ENCODE data around the gene PTK6.

DNA sequence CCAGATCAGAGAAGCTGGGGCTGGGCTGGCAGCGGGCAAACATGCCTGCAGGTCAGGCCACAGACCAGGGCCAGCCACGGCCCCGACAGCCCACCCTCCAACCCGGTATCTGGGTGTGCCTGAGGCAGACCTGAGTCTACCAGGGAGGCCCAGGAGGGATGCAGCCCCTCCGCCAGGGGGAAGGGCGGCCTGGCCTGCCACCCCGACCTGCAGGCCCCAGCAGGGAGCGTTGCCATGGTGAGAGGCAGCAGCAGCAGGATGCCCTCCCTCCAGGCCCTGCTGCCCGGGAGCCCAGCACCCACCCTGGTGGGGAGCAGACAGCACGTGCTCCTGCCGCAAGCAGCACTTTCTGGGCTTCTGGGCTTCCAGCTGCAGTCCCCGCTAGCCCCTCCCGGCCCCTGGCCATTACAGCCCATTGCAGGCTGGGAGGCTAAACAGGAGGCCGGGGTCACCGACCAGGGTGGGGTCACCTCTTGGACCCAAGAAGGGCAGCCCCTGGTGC, 34.5 kb downstream of the PTK6 start:
- no peak for TF ChIP-seq TCF4 (CRISPR knock-in tag; IDR thresholded peaks at IDR 0.05; ENCODE audit: borderline replicate concordance)
- no peak for TF ChIP-seq ZNF8 (CRISPR knock-in tag; IDR thresholded peaks at IDR 0.05)
- no peak for TF ChIP-seq ZFP30 (CRISPR knock-in tag; IDR thresholded peaks at IDR 0.05)
- TF ChIP-seq ZNF70 (CRISPR knock-in tag; IDR thresholded peaks at IDR 0.05) = no peak
- TF ChIP-seq, protein P1, sequence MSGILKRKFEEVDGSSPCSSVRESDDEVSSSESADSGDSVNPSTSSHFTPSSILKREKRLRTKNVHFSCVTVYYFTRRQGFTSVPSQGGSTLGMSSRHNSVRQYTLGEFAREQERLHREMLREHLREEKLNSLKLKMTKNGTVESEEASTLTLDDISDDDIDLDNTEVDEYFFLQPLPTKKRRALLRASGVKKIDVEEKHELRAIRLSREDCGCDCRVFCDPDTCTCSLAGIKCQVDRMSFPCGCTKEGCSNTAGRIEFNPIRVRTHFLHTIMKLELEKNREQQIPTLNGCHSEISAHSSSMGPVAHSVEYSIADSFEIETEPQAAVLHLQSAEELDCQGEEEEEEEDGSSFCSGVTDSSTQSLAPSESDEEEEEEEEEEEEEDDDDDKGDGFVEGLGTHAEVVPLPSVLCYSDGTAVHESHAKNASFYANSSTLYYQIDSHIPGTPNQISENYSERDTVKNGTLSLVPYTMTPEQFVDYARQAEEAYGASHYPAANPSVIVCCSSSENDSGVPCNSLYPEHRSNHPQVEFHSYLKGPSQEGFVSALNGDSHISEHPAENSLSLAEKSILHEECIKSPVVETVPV (CRISPR knock-in tag; IDR thresholded peaks at IDR 0.05) = no peak
- no peak for TF ChIP-seq ISL1 (CRISPR knock-in tag; IDR thresholded peaks at IDR 0.05)
- no peak for TF ChIP-seq OSR1 (CRISPR knock-in tag; IDR thresholded peaks at IDR 0.05)
- TF ChIP-seq TSHZ2 (CRISPR knock-in tag; IDR thresholded peaks at IDR 0.05) = no peak
- TF ChIP-seq ARNTL (CRISPR knock-in tag; IDR thresholded peaks at IDR 0.05; ENCODE audit: borderline replicate concordance, low read depth) = no peak
- no peak for TF ChIP-seq PATZ1 (CRISPR knock-in tag; IDR thresholded peaks at IDR 0.05; ENCODE audit: borderline replicate concordance)
- no peak for TF ChIP-seq SNAI2 (CRISPR knock-in tag; IDR thresholded peaks at IDR 0.05)
